HepG2 (cell line): ENCODE measurements around the gene OR5K2. TPM values are rescaled to one million over a fixed set of nuclear protein-coding genes. Genes with fewer than 3 reads are reported as not detected.

Experiments
- ATAC-seq: fragments of 200-7000 bp; cut with Tn5 transposase; 3 replicates; pipeline ENCODE4 v1.9.1; 2020; ENCODE audit warnings: mild to moderate bottlenecking, moderate library complexity
- BruUV-seq: library from RNA; stranded (reverse); fragments of 400-500 nt; replicated peaks from 2 replicates; lab custom pipeline; 2021; lab: Mats Ljungman, UMichigan
- CTCF ChIA-PET: fragments of 300-600 bp; formaldehyde crosslinking; extraction: SDS; loops from one replicate; lab custom pipeline; 2021; ENCODE audit warnings: low total read pairs, inconsistent platforms, low intra/inter-chr PET ratio; lab: Yijun Ruan, JAX
- POLR2A ChIA-PET: fragments of 350-600 bp; sonication (Branson Sonifier 250); formaldehyde crosslinking; loops from one replicate; lab custom pipeline; 2020; ENCODE audit warnings: antibody characterized with exemption, inconsistent platforms; lab: Yijun Ruan, JAX
- DNase-seq: peaks from one replicate; pipeline ENCODE4 v3.0.0-alpha.2; 2015; ENCODE audit warnings: low spot score
- FAIRE-seq: peaks from 3 replicates; lab custom pipeline; 2011; peaks lifted over from hg19 to GRCh38; lab: Jason Lieb, UNC
- H2AFZ ChIP-seq: one replicate; pipeline ENCODE4 v1.6.1; 2011; ENCODE audit warnings: low read length, inconsistent platforms
- H3K27ac ChIP-seq: fragments of 300-600 bp; 3 replicates; pipeline ENCODE4 v1.8.0; 2011; ENCODE audit warnings: mixed run types, mild to moderate bottlenecking, mixed read lengths, low read length, inconsistent platforms; ENCODE audit not compliant: insufficient read depth; ENCODE audit errors: extremely low read length
- H3K27me3 ChIP-seq, 2 experiments: fragments of 200-600 bp in 1 of 2; 2 replicates in 1 of 2; 3 replicates in 1 of 2; pipeline versions ENCODE4 v1.6.0 to v1.8.0; 2011; ENCODE audit warnings: low read length in 2 of 2, mild to moderate bottlenecking in 2 of 2, moderate library complexity in 2 of 2, inconsistent platforms in 1 of 2; ENCODE audit not compliant: insufficient read depth in 2 of 2, control insufficient read depth in 1 of 2
- H3K36me3 ChIP-seq, 2 experiments: fragments of 200-600 bp in 1 of 2; replicated peaks in 1 of 2; 2 replicates in 1 of 2; 3 replicates in 1 of 2; pipeline versions ENCODE4 v1.5.1 to v1.8.0; 2011; ENCODE audit warnings: low read length in 2 of 2, inconsistent platforms in 1 of 2; ENCODE audit not compliant: insufficient read depth in 2 of 2, control insufficient read depth in 1 of 2
- H3K4me1 ChIP-seq: 2 replicates; pipeline ENCODE4 v1.5.1; 2012; ENCODE audit warnings: low read length, inconsistent platforms; ENCODE audit not compliant: insufficient read depth
- H3K4me2 ChIP-seq: 2 replicates; pipeline ENCODE4 v1.6.0; 2011; ENCODE audit warnings: low read depth, low read length, inconsistent platforms
- H3K4me3 ChIP-seq, 3 experiments: fragments of 200-600 bp in 1 of 3; sonication (generic), shearing (Covaris generic) in 1 of 3; replicated peaks in 1 of 3; 2 replicates each; pipeline ENCODE4 v1.5.1; 2011 to 2016; ENCODE audit warnings: low read length in 3 of 3, inconsistent platforms in 2 of 3, low read depth in 2 of 3, mild to moderate bottlenecking in 2 of 3, control low read depth in 1 of 3, mixed read lengths in 1 of 3; ENCODE audit not compliant: insufficient read depth in 1 of 3
- H3K79me2 ChIP-seq: one replicate; pipeline ENCODE4 v1.6.1; 2011; ENCODE audit warnings: low read length, inconsistent platforms; ENCODE audit not compliant: insufficient read depth
- H3K9ac ChIP-seq: 2 replicates; pipeline ENCODE4 v1.6.0; 2011; ENCODE audit warnings: mild to moderate bottlenecking, low read depth, low read length, inconsistent platforms; ENCODE audit not compliant: insufficient read depth
- H3K9me3 ChIP-seq: 2 replicates; pipeline ENCODE4 v1.5.1; 2012; ENCODE audit warnings: mild to moderate bottlenecking, low read length
- H4K20me1 ChIP-seq: 2 replicates; pipeline ENCODE4 v1.6.0; 2011; ENCODE audit warnings: inconsistent platforms, mild to moderate bottlenecking, low read length, moderate library complexity; ENCODE audit not compliant: insufficient read depth
- CREB1 ChIP-seq, 2 experiments: fragments of 450-650 bp in 1 of 2; IDR thresholded peaks; 2 replicates each; pipeline ENCODE4 v1.6.1; 2016 to 2017; ENCODE audit warnings: control low read depth in 1 of 2, mild to moderate bottlenecking in 1 of 2, missing compliant biosample characterization in 1 of 2, missing genetic modification characterization in 1 of 2
- EEA1 ChIP-seq: sonication (generic); formaldehyde crosslinking; IDR thresholded peaks from 2 replicates; pipeline ENCODE4 v1.5.1; 2020; ENCODE audit warnings: mild to moderate bottlenecking, missing genetic modification reagents, borderline replicate concordance
- ELF1 ChIP-seq: sonication (generic); formaldehyde crosslinking; IDR thresholded peaks from 2 replicates; pipeline ENCODE4 v1.4.0; 2020; ENCODE audit warnings: missing genetic modification reagents
- FOXA1 ChIP-seq, 2 experiments: fragments of 450-650 bp in 1 of 2; sonication (generic) in 1 of 2; formaldehyde crosslinking in 1 of 2; IDR thresholded peaks; 2 replicates each; pipeline versions ENCODE4 v1.4.0 to v1.6.1; 2016 to 2020; ENCODE audit warnings: missing genetic modification reagents in 1 of 2
- HOXA7 ChIP-seq: sonication (generic); formaldehyde crosslinking; IDR thresholded peaks from 2 replicates; pipeline ENCODE4 v1.8.1; 2022; ENCODE audit warnings: mild to moderate bottlenecking, missing genetic modification reagents, moderate library complexity
- MXD4 ChIP-seq: IDR thresholded peaks from 2 replicates; pipeline ENCODE4 v1.6.1; 2016; ENCODE audit warnings: mild to moderate bottlenecking, missing biosample characterization, missing genetic modification reagents
- NKX3-1 ChIP-seq: sonication (generic); formaldehyde crosslinking; IDR thresholded peaks from 2 replicates; pipeline ENCODE4 v1.5.0; 2020; ENCODE audit warnings: missing genetic modification reagents
- POLR2A ChIP-seq, 2 experiments: IDR thresholded peaks; 2 replicates each; pipeline ENCODE4 v1.6.1; 2011; ENCODE audit warnings: low read depth in 2 of 2, low read length in 2 of 2, mild to moderate bottlenecking in 1 of 2, moderate library complexity in 1 of 2; ENCODE audit not compliant: insufficient read depth in 1 of 2
- RFXANK ChIP-seq: IDR thresholded peaks from 2 replicates; pipeline ENCODE4 v1.6.1; 2016
- SRY ChIP-seq: sonication (generic); formaldehyde crosslinking; IDR thresholded peaks from 2 replicates; pipeline ENCODE4 v1.8.0; 2022; ENCODE audit warnings: mild to moderate bottlenecking, missing genetic modification reagents
- TSC22D2 ChIP-seq: sonication (generic); formaldehyde crosslinking; IDR thresholded peaks from 2 replicates; pipeline ENCODE4 v1.5.1; 2020; ENCODE audit warnings: missing genetic modification reagents, mild to moderate bottlenecking, borderline replicate concordance
- ZNF441 ChIP-seq: sonication (generic); formaldehyde crosslinking; IDR thresholded peaks from 2 replicates; pipeline ENCODE4 v1.7.0; 2021; ENCODE audit warnings: missing genetic modification reagents, borderline replicate concordance
- ZNF503 ChIP-seq: sonication (generic); formaldehyde crosslinking; IDR thresholded peaks from 2 replicates; pipeline ENCODE4 v1.4.0; 2020; ENCODE audit warnings: missing genetic modification reagents
- ZNF746 ChIP-seq: sonication (generic); formaldehyde crosslinking; IDR thresholded peaks from 2 replicates; pipeline ENCODE4 v1.8.0; 2022; ENCODE audit warnings: mild to moderate bottlenecking, missing genetic modification reagents
- WGBS: methylation state at CpG from one replicate; pipeline ENCODE4 v1.1.6; 2017; ENCODE audit warnings: low lambda C conversion rate; 5-methylcytosine and 5-hydroxymethylcytosine counted together
- in situ Hi-C: cut with HindIII; loops from 2 replicates; pipeline ENCODE4 v1.10.0; 2017; ENCODE audit warnings: low pct_unique_long_range_greater_than_20kb; ENCODE audit not compliant: extremely low pct_ligation_motif_present
- intact Hi-C: fragments of 100-400 bp; cut with micrococcal nuclease; formaldehyde crosslinking; loops from one replicate; pipeline ENCODE4 v1.10.0; 2022; ENCODE audit not compliant: unreplicated experiment
- polyA plus RNA-seq, 8 experiments: library from polyadenylated mRNA; depleted of rRNA in 3 of 8; stranded (reverse) in 7 of 8; unstranded in 1 of 8; fragments of >200 nt; fragmentation: Illumina TruSeq in 4 of 8; extraction: Trizol in 4 of 8; gene quantifications; 2 replicates each; pipeline versions ENCODE4 v1.2.1 to v1.2.3, GENCODE V29; 2011 to 2016; ENCODE audit warnings: low read depth in 4 of 8, missing spikeins in 1 of 8, mixed read lengths in 1 of 8; ENCODE audit not compliant: insufficient read depth in 1 of 8
- total RNA-seq, 5 experiments: library from RNA; depleted of rRNA; stranded (reverse); fragments of >200 nt; fragmentation: Illumina TruSeq; extraction: Trizol; gene quantifications; 2 replicates each; pipeline ENCODE4 v1.2.3, GENCODE V29; 2016; ENCODE audit warnings: low read depth in 1 of 5

OR5K2 gene
- total and polyA plus RNA-seq, 2 of the 13 experiments (the other 11 are each of a cell fraction or from before 2014, with no cell fraction given), result not detected

- WGBS, result 5% methylated on average over 1 of the region's 1 CpG
- ChIA-PET CTCF (no interaction called here), POLR2A (no interaction called here)
- H3K36me3 ChIP-seq, result no peaks in the 10 kb centered on the region
- in situ Hi-C loops, result no loop called here
- DNase-seq (no peak), FAIRE-seq (no peak), ATAC-seq (no peak)
- no peaks in the 10 kb centered on the region for H3K79me2 ChIP-seq
- H3K4me1 ChIP-seq, result no peaks in the 10 kb centered on the region
- 0 out of 5 replicates have a peak, but pooled peaks cover 0 to 4% of the 10 kb centered on the region in 2 experiments for H3K27me3 ChIP-seq
- no peaks in the 10 kb centered on the region for H4K20me1 ChIP-seq
- no peak for TF ChIP-seq ZNF441 (CRISPR knock-in tag)
- no peak for TF ChIP-seq CREB1 (IDR thresholded peaks at IDR 0.05)
- TF ChIP-seq CREB1 (CRISPR knock-in tag; IDR thresholded peaks at IDR 0.05), result no peak
- no peak for TF ChIP-seq NKX3-1
- TF ChIP-seq EEA1 (CRISPR knock-in tag), result no peak
- TF ChIP-seq SRY (CRISPR knock-in tag), result no peak
- TF ChIP-seq RFXANK (CRISPR knock-in tag), result no peak
- intact Hi-C loops, result no loop called here
- no peak overlapping the region for H3K27ac ChIP-seq
- no peaks in the 10 kb centered on the region for H3K9me3 ChIP-seq
- H3K4me3 ChIP-seq, result no peak overlapping the region
- no peak overlapping the region for H3K9ac ChIP-seq
- H2AFZ ChIP-seq, result no peak overlapping the region
- BruUV-seq, result no TSS peak
- H3K4me2 ChIP-seq, result no peak overlapping the region
These were observed 37.3 kb downstream of the OR5K2 start for GRCh38 chr3:98534734-98535133.

GRCh38 chr3:98536456-98537017 lies 39.1 kb downstream of the OR5K2 start:
- Histone ChIP-seq H3K79me2 (no peaks in the 10 kb centered on the region), H3K4me2 (no peak overlapping the region), H3K4me3 (no peak overlapping the region), H3K9me3 (no peaks in the 10 kb centered on the region), H3K9ac (no peak overlapping the region), H2AFZ (no peak overlapping the region), H4K20me1 (no peaks in the 10 kb centered on the region), H3K4me1 (no peaks in the 10 kb centered on the region), H3K27ac (no peak overlapping the region), H3K36me3 (no peaks in the 10 kb centered on the region), H3K27me3 (0 out of 5 replicates have a peak, but pooled peaks cover 0 to 4% of the 10 kb centered on the region in 2 experiments)
- ATAC-seq, result no peak
- intact Hi-C loops (no loop called here), in situ Hi-C loops (no loop called here)
- ChIA-PET CTCF (no interaction called here), POLR2A (no interaction called here)
- TF ChIP-seq POLR2A (IDR thresholded peaks at IDR 0.05; ENCODE audit: insufficient read depth in 1 of 2, low read depth in 2 of 2, low read length in 2 of 2) (no peak), ZNF503 (CRISPR knock-in tag) (no peak), ELF1 (CRISPR knock-in tag) (no peak), FOXA1 (IDR thresholded peaks at IDR 0.05) (no peak), FOXA1 (CRISPR knock-in tag; IDR thresholded peaks at IDR 0.05) (no peak), TSC22D2 (CRISPR knock-in tag) (no peak), HOXA7 (CRISPR knock-in tag) (no peak), ZNF746 (CRISPR knock-in tag) (no peak), MXD4 (CRISPR knock-in tag) (no peak)
- WGBS, result 76% methylated on average over 6 of the region's 6 CpGs
- no peak for FAIRE-seq
- DNase-seq, result no peak
- no TSS peak for BruUV-seq
